GM21717 (cell line): Measurements from ENCODE around the gene TMEM132E.

Source experiments
- ATAC-seq: cut with Tn5 transposase; IDR thresholded peaks from one replicate; pipeline ENCODE4 v1.9.1; 2021; ENCODE audit warnings: mild to moderate bottlenecking, moderate library complexity; ENCODE audit not compliant: unreplicated experiment

TMEM132E gene

GRCh38 chr17:34658811-34659560 lies 79.6 kb downstream of the TMEM132E start:
- no peak for ATAC-seq

DNA sequence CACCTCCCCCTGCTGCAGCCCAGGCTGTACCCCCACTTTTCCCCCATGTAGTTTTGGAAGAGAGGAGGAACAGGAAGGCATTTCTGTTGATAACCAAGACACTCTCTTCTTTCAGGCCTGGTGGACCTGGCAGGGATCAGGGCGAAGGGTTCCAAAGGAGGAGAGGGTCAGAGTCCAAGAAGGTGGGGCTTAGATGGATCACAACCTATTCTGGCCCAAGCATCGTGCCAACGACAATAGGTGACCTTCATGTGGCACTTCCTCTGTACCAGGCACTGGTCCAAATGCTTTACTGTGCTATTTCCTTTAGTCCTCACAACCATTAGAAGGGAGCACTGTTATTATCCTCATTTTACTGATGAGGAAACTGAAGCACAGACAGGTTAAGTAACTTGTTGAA lies 84.3 kb downstream of the TMEM132E start:
- no peak for ATAC-seq

DNA sequence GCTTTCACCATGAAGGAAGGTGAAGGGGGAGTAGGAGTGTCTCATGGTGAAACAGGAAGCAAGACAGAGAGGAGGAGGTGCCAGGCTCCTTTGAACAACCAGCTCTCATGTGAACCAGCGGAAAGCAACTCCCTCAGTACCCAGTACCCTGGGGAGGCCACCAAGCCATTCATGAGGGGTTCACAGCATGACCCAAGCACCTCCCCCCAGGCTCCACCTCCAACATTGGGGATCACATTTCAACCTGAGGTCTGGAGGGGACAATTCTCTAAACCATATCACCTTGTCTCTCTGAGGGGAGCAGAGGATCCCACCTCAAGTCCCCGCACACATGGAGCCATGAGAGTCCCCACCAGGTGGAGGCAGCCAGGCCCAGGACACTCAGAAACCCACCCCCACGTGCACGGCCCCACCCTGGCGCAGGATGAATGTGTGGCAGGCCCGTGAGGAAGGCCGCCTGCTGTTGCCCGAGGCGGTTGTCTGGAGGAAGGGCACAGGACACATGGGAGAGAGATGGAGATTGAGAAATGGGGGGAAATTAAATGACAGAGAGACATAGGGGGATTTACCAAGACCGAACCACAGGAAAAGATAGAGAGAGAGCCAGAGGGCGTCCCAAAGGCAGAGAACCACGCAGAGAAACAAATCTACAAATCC lies 85.9 kb downstream of the TMEM132E start:
- no peak for ATAC-seq

DNA sequence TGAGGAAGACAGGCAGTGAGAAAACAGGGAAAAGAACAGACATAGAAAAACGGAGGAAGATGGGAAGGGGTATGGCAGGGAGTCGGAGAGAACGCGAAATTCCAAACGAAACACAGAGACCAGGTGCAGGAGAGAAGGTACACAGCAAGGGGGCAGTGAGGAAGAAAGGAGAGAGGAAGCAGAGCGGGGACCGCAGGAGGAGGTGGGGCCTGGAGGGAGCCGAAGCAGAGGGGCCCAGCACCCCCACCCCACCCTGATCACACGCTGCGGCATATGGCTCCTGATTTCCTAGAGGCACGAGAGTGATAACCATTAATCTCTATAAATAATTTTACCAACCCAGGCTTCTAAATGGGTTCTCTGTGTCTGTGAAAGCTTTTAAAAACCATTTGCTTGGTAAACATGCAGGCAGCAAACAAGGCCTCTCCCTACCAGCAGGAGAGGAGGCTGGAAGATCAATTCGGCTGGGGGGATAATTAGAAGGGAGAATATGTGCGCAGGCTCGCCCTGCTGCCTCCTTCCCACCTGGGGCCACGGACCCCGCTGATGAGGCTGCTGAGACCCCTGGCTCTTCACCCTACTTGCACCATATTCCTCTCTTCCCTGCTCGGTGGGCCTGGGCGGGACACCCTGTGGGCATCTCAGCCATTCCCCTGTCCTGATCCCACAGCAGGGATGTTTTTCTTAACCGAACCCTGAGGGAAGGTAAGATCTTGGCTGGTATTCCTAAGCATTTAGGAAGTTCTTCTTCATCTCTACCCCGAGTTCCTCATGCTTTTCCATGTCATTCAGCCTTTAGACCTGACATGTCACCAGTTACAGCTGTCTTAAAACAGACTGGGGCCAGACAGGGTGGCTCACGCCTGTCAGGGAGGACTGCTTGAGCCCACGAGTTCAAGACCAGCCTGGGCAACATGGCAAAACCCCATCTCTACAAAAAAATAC lies 86.7 kb downstream of the TMEM132E start:
- ATAC-seq, result no peak

GRCh38 chr17:34667656-34668055 lies 88.3 kb downstream of the TMEM132E start:
- ATAC-seq, result no peak

- no peak for ATAC-seq
Observed at GRCh38 chr17:34668206-34668605, 88.8 kb downstream of the TMEM132E start.

DNA sequence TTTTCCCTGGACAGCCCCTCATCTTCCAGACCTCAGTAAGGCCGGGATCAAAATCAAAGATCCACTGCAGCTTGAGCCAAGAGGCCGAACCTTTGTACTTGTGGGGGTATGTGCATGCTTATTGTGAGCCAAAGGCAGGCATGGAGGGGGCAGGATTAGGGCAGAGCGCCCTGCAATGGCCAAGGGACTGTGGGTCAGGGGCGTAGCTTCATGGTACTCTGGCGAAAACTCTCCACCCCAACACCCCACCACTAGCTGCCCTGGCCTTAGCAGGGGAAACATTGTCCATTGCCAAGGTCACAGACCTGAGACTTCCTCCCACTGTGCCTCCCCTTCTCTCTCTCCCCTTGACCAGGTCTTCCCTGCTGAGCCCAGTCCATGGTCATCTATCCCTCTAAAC lies 90.1 kb downstream of the TMEM132E start:
- no peak for ATAC-seq

DNA sequence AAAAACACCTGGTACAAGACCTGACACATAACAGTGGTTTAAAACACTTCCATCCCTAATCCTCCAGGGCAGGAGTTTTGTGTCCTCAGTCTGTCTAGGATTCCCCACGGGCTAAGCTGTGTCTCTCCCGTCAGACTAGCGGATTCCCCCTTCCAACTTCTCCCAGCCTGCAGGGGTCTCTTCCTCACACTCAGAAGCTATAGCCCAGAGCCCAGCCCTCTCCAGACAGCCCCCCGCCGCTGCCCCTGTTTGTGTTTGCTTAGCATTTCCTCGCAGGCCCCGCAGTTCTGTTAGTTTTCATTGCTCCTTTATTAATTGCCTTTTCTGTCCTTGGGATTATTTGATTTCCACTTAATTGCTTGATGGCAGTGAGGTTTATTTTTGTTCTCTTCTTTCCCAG lies 91.2 kb downstream of the TMEM132E start:
- no peak for ATAC-seq

- ATAC-seq, result no peak
Observed at GRCh38 chr17:34671191-34671590, 91.8 kb downstream of the TMEM132E start.

DNA sequence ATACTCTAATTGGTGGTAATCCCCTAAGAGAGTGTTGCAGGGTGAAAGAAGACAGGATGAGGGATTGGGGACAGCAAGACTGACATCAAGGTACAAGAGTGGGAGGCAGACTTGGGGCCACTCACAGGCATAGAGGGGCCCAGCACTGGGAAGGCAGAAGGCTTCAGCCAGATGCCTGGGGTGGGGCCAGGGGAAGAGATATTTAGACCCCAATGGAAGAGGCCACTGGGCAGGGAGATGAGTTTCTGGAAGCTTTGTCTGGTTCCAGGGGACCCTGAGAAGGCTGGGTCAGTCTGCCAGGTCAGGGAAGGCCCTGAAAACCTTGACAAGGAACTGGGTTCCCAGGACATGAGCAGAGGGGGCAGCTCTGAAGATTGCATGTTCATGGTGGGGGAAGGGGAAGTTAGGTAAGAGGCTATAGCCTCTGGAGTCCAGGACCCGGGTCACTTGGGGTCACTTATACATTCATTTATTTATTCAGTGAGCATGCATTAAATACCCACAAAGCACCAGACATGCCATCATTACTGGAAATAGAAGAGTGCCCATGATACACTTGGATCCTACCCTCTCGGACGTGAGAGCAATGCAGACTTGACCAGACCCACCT lies 92.9 kb downstream of the TMEM132E start:
- no peak for ATAC-seq

DNA sequence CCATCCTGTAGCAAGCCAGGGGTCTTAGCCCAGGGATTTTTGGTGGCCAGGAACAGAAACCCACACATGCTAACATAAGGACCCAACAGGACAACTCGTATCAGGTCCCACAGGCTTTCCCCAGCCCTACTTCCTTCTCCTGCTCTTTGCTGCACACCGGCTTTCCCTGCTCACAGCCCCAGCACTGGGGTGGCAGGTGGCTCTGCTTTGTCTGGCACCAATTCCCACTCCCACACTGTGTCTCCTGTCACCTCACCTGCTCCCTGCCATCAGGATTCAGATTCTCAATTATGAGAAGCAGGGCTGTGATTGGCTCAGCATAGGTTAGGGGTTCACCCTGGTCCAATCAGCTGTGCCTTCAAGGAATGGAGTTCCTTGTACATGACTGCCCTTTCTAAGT lies 94.1 kb downstream of the TMEM132E start:
- ATAC-seq, result no peak

GRCh38 chr17:34673995-34674890 lies 94.9 kb downstream of the TMEM132E start:
- ATAC-seq, result no peak

- no peak for ATAC-seq
Observed at GRCh38 chr17:34675143-34675542, 95.8 kb downstream of the TMEM132E start.

- no peak for ATAC-seq
Observed at GRCh38 chr17:34675605-34676004, 96.2 kb downstream of the TMEM132E start.

- ATAC-seq, result no peak
Observed at GRCh38 chr17:34680151-34680550, 100.8 kb downstream of the TMEM132E start.

DNA sequence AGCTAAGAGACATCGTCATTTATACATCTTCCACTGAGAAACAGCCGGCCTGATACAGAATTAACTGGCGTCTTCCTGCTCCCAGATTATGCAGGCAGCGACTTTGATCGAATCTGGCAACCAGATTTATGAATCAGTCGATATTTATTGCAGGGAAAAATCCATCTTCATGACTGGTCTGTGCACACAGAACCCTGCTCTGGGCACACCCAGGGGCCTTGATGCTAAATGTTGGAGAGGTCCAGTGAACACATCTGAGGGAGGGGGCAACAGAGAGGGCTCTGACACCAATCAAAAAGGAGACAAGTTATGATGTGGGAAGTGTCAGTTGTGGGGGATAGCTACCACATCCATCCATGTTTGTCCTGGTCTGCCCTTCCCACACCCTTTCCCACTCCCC lies 102.9 kb downstream of the TMEM132E start:
- no peak for ATAC-seq

GRCh38 chr17:34683390-34683789 lies 104.0 kb downstream of the TMEM132E start:
- no peak for ATAC-seq
